IPS-18a (cell line): ENCODE results near the gene NEAT1.

ENCODE experiments used
- H3K27ac ChIP-seq: one replicate; pipeline ENCODE4 v1.5.1; 2013; ENCODE audit warnings: low read length
- H3K27me3 ChIP-seq: one replicate; pipeline ENCODE4 v1.6.1; 2013; ENCODE audit warnings: mild to moderate bottlenecking, low read length; ENCODE audit not compliant: control insufficient read depth, insufficient read depth
- H3K36me3 ChIP-seq: one replicate; pipeline ENCODE4 v1.6.1; 2013; ENCODE audit warnings: low read depth, low read length; ENCODE audit not compliant: control insufficient read depth
- H3K4me1 ChIP-seq: one replicate; pipeline ENCODE4 v1.6.1; 2013; ENCODE audit warnings: low read depth, low read length; ENCODE audit not compliant: control insufficient read depth
- H3K4me3 ChIP-seq: one replicate; pipeline ENCODE4 v1.5.1; 2013; ENCODE audit warnings: low read length
- H3K9ac ChIP-seq: one replicate; pipeline ENCODE4 v1.6.1; 2013; ENCODE audit warnings: mild to moderate bottlenecking, low read length, moderate library complexity
- H3K9me3 ChIP-seq: one replicate; pipeline ENCODE4 v1.6.1; 2013; ENCODE audit warnings: low read depth, low read length; ENCODE audit not compliant: control insufficient read depth

The NEAT1 gene

GRCh38 chr11:65420979-65421793 is 1.4 kb upstream of the NEAT1 start:
- Histone ChIP-seq H3K4me1 (peaks cover 77% of the 10 kb centered on the region), H3K27me3 (no peaks in the 10 kb centered on the region), H3K27ac (no peak overlapping the region), H3K9me3 (no peaks in the 10 kb centered on the region), H3K4me3 (peak overlapping the region; percentile 68), H3K36me3 (no peaks in the 10 kb centered on the region), H3K9ac (peak overlapping the region; percentile 78)

GRCh38 chr11:65421794-65422632 is 585 bp upstream of the NEAT1 start:
- H3K9me3 ChIP-seq: no peaks in the 10 kb centered on the region
- peaks cover 85% of the 10 kb centered on the region for H3K4me1 ChIP-seq
- peak overlapping the region; percentile 68 for H3K4me3 ChIP-seq
- peak overlapping the region; percentile 71 for H3K27ac ChIP-seq
- no peaks in the 10 kb centered on the region for H3K36me3 ChIP-seq
- H3K9ac ChIP-seq: peak overlapping the region; percentile 78
- no peaks in the 10 kb centered on the region for H3K27me3 ChIP-seq

- Histone ChIP-seq H3K27ac (no peak overlapping the region), H3K4me3 (peak overlapping the region; percentile 68), H3K27me3 (no peaks in the 10 kb centered on the region), H3K9ac (no peak overlapping the region), H3K4me1 (peaks cover 72% of the 10 kb centered on the region), H3K9me3 (no peaks in the 10 kb centered on the region), H3K36me3 (no peaks in the 10 kb centered on the region)
These were observed 1.1 kb downstream of the NEAT1 start for GRCh38 chr11:65423516-65424204.

- Histone ChIP-seq H3K36me3 (no peaks in the 10 kb centered on the region), H3K27me3 (no peaks in the 10 kb centered on the region), H3K9ac (no peak overlapping the region), H3K27ac (no peak overlapping the region), H3K4me1 (peaks cover 68% of the 10 kb centered on the region), H3K4me3 (peak overlapping the region; percentile 68), H3K9me3 (no peaks in the 10 kb centered on the region)
These were observed 1.9 kb downstream of the NEAT1 start for GRCh38 chr11:65424205-65425104.

- Histone ChIP-seq H3K4me3 (peak overlapping the region; percentile 14), H3K36me3 (no peaks in the 10 kb centered on the region), H3K27ac (no peak overlapping the region), H3K9ac (no peak overlapping the region), H3K9me3 (no peaks in the 10 kb centered on the region), H3K27me3 (no peaks in the 10 kb centered on the region), H3K4me1 (peaks cover 66% of the 10 kb centered on the region)
These were observed 2.7 kb downstream of the NEAT1 start for GRCh38 chr11:65425105-65425970.

- H3K4me3 ChIP-seq: peak overlapping the region; percentile 14
- H3K9ac ChIP-seq: no peak overlapping the region
- H3K27me3 ChIP-seq: no peaks in the 10 kb centered on the region
- H3K36me3 ChIP-seq: no peaks in the 10 kb centered on the region
- no peak overlapping the region for H3K27ac ChIP-seq
- H3K9me3 ChIP-seq: no peaks in the 10 kb centered on the region
- peaks cover 61% of the 10 kb centered on the region for H3K4me1 ChIP-seq
These were observed 3.6 kb downstream of the NEAT1 start for GRCh38 chr11:65425971-65426838.

GRCh38 chr11:65426839-65427690 is 4.5 kb downstream of the NEAT1 start:
- Histone ChIP-seq H3K4me1 (peaks cover 54% of the 10 kb centered on the region), H3K27me3 (no peaks in the 10 kb centered on the region), H3K27ac (no peak overlapping the region), H3K9me3 (no peaks in the 10 kb centered on the region), H3K9ac (no peak overlapping the region), H3K4me3 (no peak overlapping the region), H3K36me3 (no peaks in the 10 kb centered on the region)

- no peak overlapping the region for H3K27ac ChIP-seq
- H3K4me1 ChIP-seq: peaks cover 50% of the 10 kb centered on the region
- no peak overlapping the region for H3K4me3 ChIP-seq
- no peak overlapping the region for H3K9ac ChIP-seq
- H3K9me3 ChIP-seq: no peaks in the 10 kb centered on the region
- no peaks in the 10 kb centered on the region for H3K27me3 ChIP-seq
- H3K36me3 ChIP-seq: no peaks in the 10 kb centered on the region
These were observed 5.3 kb downstream of the NEAT1 start for GRCh38 chr11:65427691-65428577.
